HG02938 (cell line): ENCODE results near the gene EHD3.

ENCODE experiments used
- ATAC-seq: cut with Tn5 transposase; IDR thresholded peaks from one replicate; pipeline ENCODE4 v1.9.1; 2021; ENCODE audit warnings: mild to moderate bottlenecking, moderate library complexity; ENCODE audit not compliant: unreplicated experiment

Gene EHD3

GRCh38 chr2:31253356-31254131, 19.6 kb downstream of the EHD3 start:
- no peak for ATAC-seq

GRCh38 chr2:31254237-31255203, 20.6 kb downstream of the EHD3 start:
- no peak for ATAC-seq

- peak; percentile 49 for ATAC-seq
Measured at GRCh38 chr2:31255911-31256571, 22.1 kb downstream of the EHD3 start.

- no peak for ATAC-seq
Measured at GRCh38 chr2:31256611-31257382, 22.8 kb downstream of the EHD3 start.

DNA sequence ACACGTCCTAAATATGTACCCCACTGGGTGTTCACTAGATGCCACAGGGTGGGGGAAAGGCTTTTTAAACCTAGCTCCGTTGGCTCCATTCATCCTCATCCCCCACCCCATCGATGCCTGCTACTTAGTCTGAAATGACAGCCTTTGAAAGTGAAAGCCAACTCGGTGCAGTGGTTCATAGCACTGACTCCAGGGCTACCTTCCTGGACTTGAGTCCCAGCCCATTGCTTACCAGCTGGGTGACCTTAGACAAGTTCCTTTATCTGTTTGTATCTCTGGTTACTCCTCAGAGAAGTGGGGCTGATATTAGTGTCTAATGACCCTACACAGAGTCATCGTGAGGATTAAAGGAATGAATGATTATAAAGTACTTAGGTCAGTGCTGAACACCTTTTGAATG, 24.4 kb downstream of the EHD3 start:
- peak; percentile 56 for ATAC-seq

DNA sequence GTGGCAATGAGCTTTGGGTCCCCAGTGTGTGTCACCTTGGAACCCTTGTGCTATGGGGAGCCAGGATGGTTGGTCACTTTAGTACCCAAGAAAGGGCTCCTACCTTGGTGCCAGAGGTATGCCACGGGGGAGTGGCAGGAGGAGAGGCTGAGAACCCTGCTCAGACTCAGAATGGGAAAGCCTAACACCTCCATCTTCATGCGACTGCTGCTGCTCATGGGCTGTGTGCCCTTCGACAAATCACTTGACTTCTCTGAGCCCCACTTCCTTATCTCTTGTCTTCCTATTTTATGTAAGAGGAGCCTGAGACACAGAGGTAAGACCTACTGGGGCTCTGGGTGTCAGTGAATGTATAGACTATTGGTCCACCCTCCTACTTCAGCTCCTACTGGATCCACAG, 25.1 kb downstream of the EHD3 start:
- no peak for ATAC-seq

GRCh38 chr2:31260870-31261269, 26.9 kb downstream of the EHD3 start:
- no peak for ATAC-seq

- no peak for ATAC-seq
Measured at GRCh38 chr2:31263636-31264190, 29.8 kb downstream of the EHD3 start.

GRCh38 chr2:31265234-31265633, 31.3 kb downstream of the EHD3 start:
- ATAC-seq, result no peak

- no peak for ATAC-seq
Measured at GRCh38 chr2:31266804-31267203, 32.9 kb downstream of the EHD3 start.

- no peak for ATAC-seq
Measured at GRCh38 chr2:31267437-31268120, 33.6 kb downstream of the EHD3 start.

DNA sequence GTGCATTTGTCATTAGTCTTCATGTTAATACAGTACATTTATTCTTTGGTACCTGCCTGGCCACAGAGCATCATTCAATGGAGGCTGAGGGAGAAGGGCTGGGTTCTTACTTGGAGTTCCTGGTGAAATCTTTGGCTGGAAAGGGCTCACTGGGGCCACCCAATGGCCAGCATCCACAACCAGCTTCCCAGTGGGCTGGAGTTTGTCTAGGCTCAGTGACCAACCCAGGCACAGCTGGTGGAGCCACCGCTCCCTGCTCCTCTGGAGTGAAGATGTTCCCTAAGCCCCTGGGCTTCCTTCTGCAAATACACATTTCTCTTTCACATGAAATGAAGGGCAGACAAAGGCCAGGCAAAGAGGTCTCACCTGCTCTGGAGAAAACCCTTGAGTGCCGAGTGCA, 34.4 kb downstream of the EHD3 start:
- no peak for ATAC-seq

DNA sequence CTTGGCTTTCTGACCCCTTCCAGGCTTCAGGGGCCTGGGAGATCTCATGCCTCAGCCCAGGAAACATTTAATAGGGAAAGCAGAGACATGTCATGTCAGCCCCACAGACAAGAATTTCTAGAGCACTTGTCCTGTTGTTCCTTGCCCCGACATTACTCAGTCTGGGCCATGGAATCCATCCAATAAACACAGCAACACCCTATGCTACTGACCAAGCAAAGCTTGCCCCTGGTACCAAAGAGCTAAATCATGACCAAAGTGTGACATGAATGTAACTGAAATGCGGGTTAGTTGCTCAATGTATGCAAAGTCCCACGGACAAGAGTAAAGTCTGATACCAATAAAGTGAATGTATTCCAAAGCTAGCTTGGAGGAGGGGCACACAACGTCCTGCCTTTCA, 35.1 kb downstream of the EHD3 start:
- no peak for ATAC-seq

GRCh38 chr2:31270131-31270530, 36.2 kb downstream of the EHD3 start:
- no peak for ATAC-seq

DNA sequence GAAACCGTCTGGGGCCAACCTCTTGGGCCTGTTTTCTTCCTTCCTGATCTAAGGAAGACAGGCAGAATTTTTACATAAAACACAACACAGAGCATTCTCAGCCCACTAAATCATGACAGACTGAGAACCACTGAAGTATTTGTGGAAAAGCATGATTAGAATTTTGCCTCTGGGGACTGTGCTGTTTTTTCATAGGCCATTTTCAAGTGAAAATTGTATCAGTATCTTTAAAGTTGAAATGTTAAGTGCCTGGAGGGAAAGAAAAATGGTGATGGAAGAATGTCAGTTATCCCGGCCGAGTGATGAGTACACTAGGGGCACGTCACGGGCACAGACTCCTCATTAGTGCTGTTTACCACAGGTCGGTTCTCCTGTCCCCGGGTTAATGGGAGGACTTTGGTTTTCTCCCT, 36.9 kb downstream of the EHD3 start:
- ATAC-seq, result no peak

- no peak for ATAC-seq
Measured at GRCh38 chr2:31271851-31272267, 37.9 kb downstream of the EHD3 start.

GRCh38 chr2:31274401-31275075, 40.6 kb downstream of the EHD3 start:
- no peak for ATAC-seq

- ATAC-seq, result no peak
Measured at GRCh38 chr2:31275976-31276375, 42.0 kb downstream of the EHD3 start.

DNA sequence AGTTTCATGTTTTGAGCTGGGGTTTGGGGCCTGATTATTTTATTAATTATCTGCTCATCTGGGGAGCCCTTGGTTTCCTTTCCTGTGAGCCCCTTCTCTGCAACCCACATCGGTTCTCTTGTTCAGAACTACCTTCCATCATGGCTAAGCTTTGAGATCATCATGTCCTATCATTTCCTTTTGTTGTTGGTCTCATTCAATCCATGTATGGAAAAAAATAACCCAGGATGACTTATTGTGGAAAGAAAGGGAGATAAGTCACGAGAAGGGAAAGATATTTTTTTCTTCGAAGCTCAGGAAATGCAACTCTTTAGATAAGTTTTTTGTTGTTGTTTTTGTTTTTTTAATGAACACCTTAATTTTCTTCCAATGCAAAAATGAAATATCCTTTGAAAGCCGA, 43.7 kb downstream of the EHD3 start:
- no peak for ATAC-seq
